LNCaP clone FGC (cell line): ENCODE measurements around the gene EXPH5.

ENCODE experiments used
- DNase-seq: peaks from one replicate; pipeline ENCODE4 v3.0.0-alpha.2; 2011; ENCODE audit warnings: low read depth
- H3K4me3 ChIP-seq: 2 replicates; pipeline ENCODE4 v1.5.1; 2011; ENCODE audit warnings: mild to moderate bottlenecking, low read depth, low read length, control low read depth
- TF ChIP-seq, protein P1 (sequence below): IDR thresholded peaks from 2 replicates; pipeline ENCODE4 v1.5.1; 2012; ENCODE audit warnings: mild to moderate bottlenecking; ENCODE audit not compliant: control insufficient read depth, insufficient read depth; ENCODE audit errors: extremely low read depth

Gene EXPH5

DNA sequence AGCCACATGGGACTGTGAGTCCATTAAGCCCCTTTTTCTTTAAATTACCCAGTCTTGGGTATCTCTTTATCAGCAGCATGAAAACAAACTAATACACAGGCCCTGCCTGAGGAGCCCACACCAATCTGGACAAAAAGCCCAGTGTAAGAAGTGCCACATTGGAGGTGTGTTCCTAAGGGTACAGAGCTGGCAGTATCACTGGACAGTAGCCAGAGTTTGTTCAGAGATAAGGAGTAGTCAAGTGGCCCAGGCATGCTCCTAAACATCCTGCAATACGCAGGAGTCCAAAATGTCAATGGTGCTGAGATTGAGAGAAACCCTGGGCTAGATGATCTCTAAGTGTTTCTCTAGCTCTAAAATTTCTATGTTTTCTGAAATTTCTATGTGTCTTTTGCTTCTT is 68.4 kb downstream of the EXPH5 start:
- no peak for DNase-seq
- TF ChIP-seq, protein P1, sequence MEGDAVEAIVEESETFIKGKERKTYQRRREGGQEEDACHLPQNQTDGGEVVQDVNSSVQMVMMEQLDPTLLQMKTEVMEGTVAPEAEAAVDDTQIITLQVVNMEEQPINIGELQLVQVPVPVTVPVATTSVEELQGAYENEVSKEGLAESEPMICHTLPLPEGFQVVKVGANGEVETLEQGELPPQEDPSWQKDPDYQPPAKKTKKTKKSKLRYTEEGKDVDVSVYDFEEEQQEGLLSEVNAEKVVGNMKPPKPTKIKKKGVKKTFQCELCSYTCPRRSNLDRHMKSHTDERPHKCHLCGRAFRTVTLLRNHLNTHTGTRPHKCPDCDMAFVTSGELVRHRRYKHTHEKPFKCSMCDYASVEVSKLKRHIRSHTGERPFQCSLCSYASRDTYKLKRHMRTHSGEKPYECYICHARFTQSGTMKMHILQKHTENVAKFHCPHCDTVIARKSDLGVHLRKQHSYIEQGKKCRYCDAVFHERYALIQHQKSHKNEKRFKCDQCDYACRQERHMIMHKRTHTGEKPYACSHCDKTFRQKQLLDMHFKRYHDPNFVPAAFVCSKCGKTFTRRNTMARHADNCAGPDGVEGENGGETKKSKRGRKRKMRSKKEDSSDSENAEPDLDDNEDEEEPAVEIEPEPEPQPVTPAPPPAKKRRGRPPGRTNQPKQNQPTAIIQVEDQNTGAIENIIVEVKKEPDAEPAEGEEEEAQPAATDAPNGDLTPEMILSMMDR, result no peak
- H3K4me3 ChIP-seq, result no peak overlapping the region

DNA sequence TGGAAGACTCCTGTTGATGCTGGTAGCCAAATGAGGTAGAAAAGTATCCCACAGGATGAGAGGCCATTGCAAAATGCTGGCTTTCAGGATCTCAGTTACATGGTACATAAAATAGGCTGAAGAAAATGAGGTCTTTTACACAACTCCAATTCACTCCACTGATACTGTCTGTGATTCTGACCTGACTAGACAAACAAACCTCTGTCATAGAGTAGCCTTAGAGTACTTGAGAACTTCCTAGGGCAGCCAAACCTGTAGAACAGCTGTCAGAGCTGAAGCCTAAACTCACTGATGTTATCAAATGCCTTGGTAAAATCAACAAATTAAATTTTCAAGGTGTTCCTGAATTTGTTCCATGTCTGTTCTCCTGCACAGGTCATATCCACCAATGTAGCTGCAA is 69.1 kb downstream of the EXPH5 start:
- H3K4me3 ChIP-seq, result peak overlapping the region; percentile 9; the same call in 1 of the 2 replicates
- peak; percentile 97 for DNase-seq
- TF ChIP-seq, protein P1, result no peak

DNA sequence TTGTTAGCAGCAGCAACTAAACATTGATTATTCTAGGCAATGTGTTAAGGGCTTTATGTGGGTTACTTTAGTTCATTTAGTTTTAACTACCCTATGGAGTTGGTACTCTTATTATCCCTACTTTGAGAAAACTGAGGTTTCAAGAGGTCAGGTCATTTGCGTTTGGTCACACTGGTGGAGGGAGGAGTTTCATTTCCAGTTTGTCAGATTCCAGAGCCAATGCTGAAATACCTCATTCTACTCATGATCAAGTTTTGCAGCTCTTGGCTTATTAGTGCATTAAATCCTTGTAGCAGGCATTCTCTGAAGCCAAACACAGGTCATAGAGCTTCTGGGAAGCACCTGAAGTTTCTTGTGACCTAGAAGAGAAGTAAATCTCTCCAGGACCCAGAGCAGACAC is 71.2 kb downstream of the EXPH5 start:
- TF ChIP-seq, protein P1, result no peak
- DNase-seq, result no peak
- H3K4me3 ChIP-seq, result no peak overlapping the region

DNA sequence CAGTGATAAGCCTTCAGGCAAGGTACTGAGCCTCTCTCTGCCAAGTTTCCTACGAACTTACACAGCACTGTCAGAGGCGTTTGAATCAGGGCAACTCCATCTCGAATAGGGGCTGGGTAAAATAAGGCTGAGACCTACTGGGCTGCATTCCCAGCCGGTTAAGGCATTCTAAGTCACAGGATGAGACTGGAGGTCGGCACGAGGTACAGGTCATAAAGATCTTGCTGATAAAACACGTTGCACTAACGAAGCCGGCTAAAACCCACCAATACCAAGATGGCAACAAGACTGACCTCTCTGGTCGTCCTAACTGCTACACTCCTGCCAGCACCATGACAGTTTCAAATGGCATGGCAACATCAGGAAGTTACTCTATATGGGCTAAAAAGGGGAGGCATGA is 75.0 kb downstream of the EXPH5 start:
- H3K4me3 ChIP-seq, result no peak overlapping the region
- TF ChIP-seq, protein P1, result no peak
- no peak for DNase-seq

DNA sequence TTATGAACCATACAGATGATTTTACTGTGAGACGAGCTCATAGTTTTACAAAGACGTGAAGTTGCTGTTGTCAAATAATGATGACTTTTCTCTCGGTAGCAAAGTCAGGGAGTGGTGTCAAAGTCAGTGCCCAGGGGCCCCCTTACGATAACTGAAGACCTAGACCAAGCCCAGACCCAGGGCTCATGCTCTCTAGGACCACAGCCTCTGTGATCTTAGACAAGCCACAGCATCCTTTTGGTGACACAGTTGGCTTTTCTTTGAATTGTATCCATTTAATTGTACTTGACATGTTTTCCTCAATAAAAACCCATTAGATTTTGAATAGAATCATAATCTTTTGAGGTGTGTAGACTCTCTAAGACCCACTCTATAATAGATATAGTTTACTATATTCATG is 77.4 kb downstream of the EXPH5 start:
- no peak for DNase-seq
- H3K4me3 ChIP-seq, result no peak overlapping the region
- TF ChIP-seq, protein P1, result no peak

DNA sequence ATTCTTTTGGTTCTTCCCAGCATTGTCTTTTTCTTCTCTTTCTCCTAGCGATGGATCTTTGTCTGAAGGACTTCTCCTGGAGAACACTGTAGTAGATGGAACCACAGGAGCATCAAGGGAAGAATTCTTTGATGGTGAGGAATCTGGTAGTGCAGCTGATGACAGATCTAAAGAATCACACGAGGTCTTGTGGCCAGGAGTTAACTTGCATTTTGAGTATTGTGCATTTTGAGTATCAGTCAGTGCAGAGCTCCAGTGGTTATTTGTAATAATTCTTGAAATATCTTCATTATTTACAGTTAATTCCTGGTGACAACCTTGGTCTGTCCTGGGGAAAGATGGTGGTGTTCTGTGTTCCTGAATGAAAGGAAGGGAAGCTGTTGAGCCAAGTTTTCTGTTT is 80.9 kb downstream of the EXPH5 start:
- TF ChIP-seq, protein P1, result no peak
- H3K4me3 ChIP-seq, result no peak overlapping the region
- no peak for DNase-seq

DNA sequence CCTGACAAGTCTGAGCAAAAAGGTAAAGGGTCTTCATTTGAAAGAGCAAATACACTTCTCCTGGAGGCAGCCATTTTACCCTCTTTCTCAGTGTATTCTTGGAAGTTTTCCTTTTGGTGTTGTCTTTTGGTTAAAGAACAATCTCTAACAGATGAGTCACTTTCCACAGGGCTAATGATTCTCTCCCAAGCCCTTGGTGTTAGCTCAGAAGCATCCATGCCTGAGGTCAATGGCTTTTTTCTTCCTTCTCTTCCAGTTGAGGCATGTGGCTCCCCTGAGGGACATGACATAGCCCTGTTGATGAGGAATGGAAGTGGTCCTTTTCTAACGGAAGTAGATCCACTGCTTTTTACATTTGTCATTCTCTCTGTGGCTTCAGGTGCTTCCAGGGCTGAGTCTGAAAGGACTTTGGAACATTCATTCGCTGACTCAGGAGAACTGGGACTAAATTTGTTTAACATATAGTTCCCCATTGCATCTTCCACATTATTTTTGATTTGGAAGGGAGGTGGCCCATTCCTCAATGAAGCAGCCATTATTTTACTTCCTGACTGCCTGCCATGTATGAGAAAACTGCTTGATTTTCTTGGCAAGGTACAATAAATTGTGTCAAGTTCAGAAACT is 81.6 kb downstream of the EXPH5 start:
- no peak overlapping the region for H3K4me3 ChIP-seq
- TF ChIP-seq, protein P1, result no peak
- DNase-seq, result no peak
